HG03378 (cell line): ENCODE data around the gene SART3.

Source experiments
- ATAC-seq: cut with Tn5 transposase; IDR thresholded peaks from one replicate; pipeline ENCODE4 v1.9.1; 2021; ENCODE audit warnings: mild to moderate bottlenecking, moderate library complexity; ENCODE audit not compliant: unreplicated experiment

The SART3 gene

GRCh38 chr12:108526482-108527165, 34.3 kb downstream of the SART3 start:
- ATAC-seq = no peak

- no peak for ATAC-seq
Measured at GRCh38 chr12:108525681-108526080, 35.3 kb downstream of the SART3 start.

- no peak for ATAC-seq
Measured at GRCh38 chr12:108523365-108523764, 37.6 kb downstream of the SART3 start.

GRCh38 chr12:108519558-108519957, 41.4 kb downstream of the SART3 start:
- ATAC-seq = no peak

- ATAC-seq = no peak
Measured at GRCh38 chr12:108518716-108519496, 42.1 kb downstream of the SART3 start.

GRCh38 chr12:108518101-108518715, 42.8 kb downstream of the SART3 start:
- no peak for ATAC-seq

- no peak for ATAC-seq
Measured at GRCh38 chr12:108517288-108518100, 43.5 kb downstream of the SART3 start.

GRCh38 chr12:108516511-108517275, 44.3 kb downstream of the SART3 start:
- ATAC-seq = no peak

- ATAC-seq = no peak
Measured at GRCh38 chr12:108515916-108516315, 45.1 kb downstream of the SART3 start.

- ATAC-seq = peak; percentile 83
Measured at GRCh38 chr12:108514973-108515814, 45.8 kb downstream of the SART3 start, which contains the start of gene FICD. TSS of gene FICD (plus strand) at chr12:108515277. CDS start at chr12:108516973, 1,696 bp downstream.

- ATAC-seq = peak; percentile 1
Measured at GRCh38 chr12:108514468-108514972, 46.5 kb downstream of the SART3 start.

- no peak for ATAC-seq
Measured at GRCh38 chr12:108511633-108512540, 49.1 kb downstream of the SART3 start.

- ATAC-seq = no peak
Measured at GRCh38 chr12:108510836-108511235, 50.1 kb downstream of the SART3 start.

GRCh38 chr12:108509806-108510205, 51.2 kb downstream of the SART3 start:
- no peak for ATAC-seq

- no peak for ATAC-seq
Measured at GRCh38 chr12:108507971-108508642, 52.9 kb downstream of the SART3 start.

GRCh38 chr12:108505129-108505528, 55.8 kb downstream of the SART3 start:
- ATAC-seq = no peak

- no peak for ATAC-seq
Measured at GRCh38 chr12:108502922-108503321, 58.1 kb downstream of the SART3 start.
